ACHN (cell line): ENCODE data around the gene RPL7A.
A peak's percentile ranks its signal among the peaks of the same experiment; 100 is the strongest.
"Not testable (repeated sequence)": the region's sequence is repeated elsewhere in the genome, so short reads cannot be mapped to it uniquely, and the experiment has no call there.

Experiments
- DNase-seq: peaks from one replicate; pipeline ENCODE4 v3.0.0-alpha.2; 2015
- in situ Hi-C: cut with HindIII; loops from 2 replicates; pipeline ENCODE4 v1.10.0; 2017; ENCODE audit warnings: low sequenced_read_pairs, low pct_ligation_motif_present, low pct_unique_long_range_greater_than_20kb

The RPL7A gene

GRCh38 chr9:133347985-133348717, at the start of gene RPL7A, which contains the start of gene MED22:
TSS of gene RPL7A (plus strand) at chr9:133348218. CDS start at chr9:133348244, 26 bp downstream.
TSS of gene MED22 (minus strand) at chr9:133348131. CDS start at chr9:133346662, 1,469 bp downstream.
- in situ Hi-C loops: no loop called here
- peak; percentile 94 for DNase-seq

- in situ Hi-C loops, DNase-seq: not testable (repeated sequence)
Measured at GRCh38 chr9:133299996-133300395, 48.0 kb upstream of the RPL7A start.

- in situ Hi-C loops: no loop called here
- DNase-seq: no peak
Measured at GRCh38 chr9:133301253-133302230, 46.5 kb upstream of the RPL7A start.

- no peak for DNase-seq
- in situ Hi-C loops: no loop called here
Measured at GRCh38 chr9:133303266-133304157, 44.5 kb upstream of the RPL7A start.

- in situ Hi-C loops: no loop called here
- DNase-seq: no peak
Measured at GRCh38 chr9:133304158-133304470, 43.9 kb upstream of the RPL7A start.

GRCh38 chr9:133304477-133305377, 43.3 kb upstream of the RPL7A start:
- in situ Hi-C loops: no loop called here
- DNase-seq: no peak

GRCh38 chr9:133305731-133306130, 42.3 kb upstream of the RPL7A start:
- no peak for DNase-seq
- in situ Hi-C loops: no loop called here

GRCh38 chr9:133306242-133307204, 41.5 kb upstream of the RPL7A start:
- DNase-seq: no peak
- in situ Hi-C loops: no loop called here

- in situ Hi-C loops: no loop called here
- DNase-seq: no peak
Measured at GRCh38 chr9:133307301-133307700, 40.7 kb upstream of the RPL7A start.

GRCh38 chr9:133309608-133310007, 38.4 kb upstream of the RPL7A start:
- DNase-seq: no peak
- in situ Hi-C loops: no loop called here

- in situ Hi-C loops: no loop called here
- no peak for DNase-seq
Measured at GRCh38 chr9:133315997-133316396, 32.0 kb upstream of the RPL7A start.

- in situ Hi-C loops, DNase-seq: not testable (repeated sequence)
Measured at GRCh38 chr9:133317551-133317950, 30.5 kb upstream of the RPL7A start.

GRCh38 chr9:133320421-133320881, 27.6 kb upstream of the RPL7A start:
- no peak for DNase-seq

GRCh38 chr9:133321411-133321935, 26.5 kb upstream of the RPL7A start:
- in situ Hi-C loops: no loop called here
- DNase-seq: no peak

More at GRCh38 chr9:133320421-133320881, 27.6 kb upstream of the RPL7A start:
- in situ Hi-C loops: no loop called here

- DNase-seq: no peak
- in situ Hi-C loops: no loop called here
Measured at GRCh38 chr9:133322701-133323100, 25.3 kb upstream of the RPL7A start.

GRCh38 chr9:133323211-133323610, 24.8 kb upstream of the RPL7A start:
- DNase-seq: no peak
- in situ Hi-C loops: no loop called here
